ENCODE measurements around the gene ASF1A. TPM values are rescaled to one million over a fixed set of nuclear protein-coding genes. Genes with fewer than 3 reads are reported as not detected.

ASF1A gene
- total and polyA plus RNA-seq, 2 of the 13 experiments (the other 11 are each of a cell fraction or from before 2014, with no cell fraction given) = 14.5 to 49.9 TPM

- TF ChIP-seq ZFP91 (CRISPR knock-in tag; IDR thresholded peaks at IDR 0.05; ENCODE audit: borderline replicate concordance) = peak; percentile 84
- TF ChIP-seq JARID2 (CRISPR knock-in tag; IDR thresholded peaks at IDR 0.05; ENCODE audit: insufficient replicate concordance) = no peak
- TF ChIP-seq ZBTB38 (CRISPR knock-in tag; IDR thresholded peaks at IDR 0.05) = no peak
- no peak for TF ChIP-seq ZNF256 (CRISPR knock-in tag; conservative IDR thresholded peaks at IDR 0.05)
- no peak for TF ChIP-seq ZNF251 (CRISPR knock-in tag; IDR thresholded peaks at IDR 0.05)
- no peak; the same call in 1 of the 2 replicates for TF ChIP-seq ZNF547 (CRISPR knock-in tag; IDR thresholded peaks at IDR 0.05)
- no peak for TF ChIP-seq SNAI1 (CRISPR knock-in tag; IDR thresholded peaks at IDR 0.05; ENCODE audit: borderline replicate concordance)
- 0 out of 2 replicates have a peak, but pooled peaks have one; percentile 44 for TF ChIP-seq ZNF709 (CRISPR knock-in tag; IDR thresholded peaks at IDR 0.05)
- TF ChIP-seq GTF3A (CRISPR knock-in tag; conservative IDR thresholded peaks at IDR 0.05) = 0 out of 2 replicates have a peak, but pooled peaks have one; percentile 1
- no peak for TF ChIP-seq TAF15 (IDR thresholded peaks at IDR 0.05; ENCODE audit: low read depth, low read length, poor library complexity, severe bottlenecking)
- peak; percentile 23; the same call in 1 of the 2 replicates for TF ChIP-seq ZNF430 (CRISPR knock-in tag; IDR thresholded peaks at IDR 0.05)
- TF ChIP-seq ZNF782 (CRISPR knock-in tag; IDR thresholded peaks at IDR 0.05; ENCODE audit: borderline replicate concordance) = no peak
- no peak for TF ChIP-seq NFE2 (CRISPR knock-in tag; IDR thresholded peaks at IDR 0.05)
- TF ChIP-seq ZMYM3 (CRISPR knock-in tag; IDR thresholded peaks at IDR 0.05) = no peak
- peak; percentile 63; the same call in 1 of the 2 replicates for TF ChIP-seq RERE (CRISPR knock-in tag; IDR thresholded peaks at IDR 0.05; ENCODE audit: low read depth)
- TF ChIP-seq GRHL1 (CRISPR knock-in tag; conservative IDR thresholded peaks at IDR 0.05) = no peak
- no peak for TF ChIP-seq ZNF720 (CRISPR knock-in tag; IDR thresholded peaks at IDR 0.05)
- TF ChIP-seq TCF7L2 (IDR thresholded peaks at IDR 0.05; ENCODE audit: low read depth, low read length) = no peak
- TF ChIP-seq ZNF556 (CRISPR knock-in tag; IDR thresholded peaks at IDR 0.05; ENCODE audit: borderline replicate concordance) = no peak
- TF ChIP-seq CHCHD3 (CRISPR knock-in tag; IDR thresholded peaks at IDR 0.05) = no peak
- no peak for TF ChIP-seq ZNF44 (CRISPR knock-in tag; IDR thresholded peaks at IDR 0.05)
These were observed at the start of gene ASF1A (continued) for GRCh38 chr6:118893807-118894424.
